ENCODE results near the gene APLP2.

APLP2 gene

GRCh38 chr11:130109386-130109785, 39.7 kb downstream of the APLP2 start:
- Histone ChIP-seq H3K4me3 (no peak overlapping the region), H3K27ac (no peak overlapping the region), H3K9me3 (ENCODE audit: low read depth, low read length) (no peaks in the 10 kb centered on the region), H3K9ac (ENCODE audit: insufficient read length) (no peak overlapping the region), H3K36me3 (ENCODE audit: insufficient read depth, low read length) (peaks cover 25% of the 10 kb centered on the region)
- DNase-seq (ENCODE audit: low read depth, low spot score), result no peak
- TF ChIP-seq POLR2AphosphoS5 (IDR thresholded peaks at IDR 0.05; ENCODE audit: borderline replicate concordance, low read depth, low read length), result no peak
- no peak for TF ChIP-seq FOXP2 (optimal IDR thresholded peaks at IDR 0.05; ENCODE audit: control extremely low read depth, extremely low read length, insufficient read depth)
- no peak for TF ChIP-seq EZH2 (IDR thresholded peaks at IDR 0.05)

- Histone ChIP-seq H3K4me3 (no peak overlapping the region), H3K9ac (ENCODE audit: insufficient read length) (no peak overlapping the region), H3K36me3 (ENCODE audit: insufficient read depth, low read length) (peaks cover 25% of the 10 kb centered on the region), H3K9me3 (ENCODE audit: low read depth, low read length) (no peaks in the 10 kb centered on the region), H3K27ac (no peak overlapping the region)
- no peak for DNase-seq (ENCODE audit: low read depth, low spot score)
- no peak for TF ChIP-seq FOXP2 (optimal IDR thresholded peaks at IDR 0.05; ENCODE audit: control extremely low read depth, extremely low read length, insufficient read depth)
- TF ChIP-seq EZH2 (IDR thresholded peaks at IDR 0.05), result no peak
- TF ChIP-seq POLR2AphosphoS5 (IDR thresholded peaks at IDR 0.05; ENCODE audit: borderline replicate concordance, low read depth, low read length), result no peak
Measured at GRCh38 chr11:130110339-130111108, 40.8 kb downstream of the APLP2 start.

GRCh38 chr11:130112071-130112830, 42.6 kb downstream of the APLP2 start:
- Histone ChIP-seq H3K9me3 (ENCODE audit: low read depth, low read length) (no peaks in the 10 kb centered on the region), H3K27ac (no peak overlapping the region), H3K36me3 (ENCODE audit: insufficient read depth, low read length) (peaks cover 25% of the 10 kb centered on the region), H3K9ac (ENCODE audit: insufficient read length) (no peak overlapping the region), H3K4me3 (no peak overlapping the region)
- DNase-seq (ENCODE audit: low read depth, low spot score), result no peak
- TF ChIP-seq EZH2 (IDR thresholded peaks at IDR 0.05), result no peak
- TF ChIP-seq POLR2AphosphoS5 (IDR thresholded peaks at IDR 0.05; ENCODE audit: borderline replicate concordance, low read depth, low read length), result no peak
- TF ChIP-seq FOXP2 (optimal IDR thresholded peaks at IDR 0.05; ENCODE audit: control extremely low read depth, extremely low read length, insufficient read depth), result no peak

DNA sequence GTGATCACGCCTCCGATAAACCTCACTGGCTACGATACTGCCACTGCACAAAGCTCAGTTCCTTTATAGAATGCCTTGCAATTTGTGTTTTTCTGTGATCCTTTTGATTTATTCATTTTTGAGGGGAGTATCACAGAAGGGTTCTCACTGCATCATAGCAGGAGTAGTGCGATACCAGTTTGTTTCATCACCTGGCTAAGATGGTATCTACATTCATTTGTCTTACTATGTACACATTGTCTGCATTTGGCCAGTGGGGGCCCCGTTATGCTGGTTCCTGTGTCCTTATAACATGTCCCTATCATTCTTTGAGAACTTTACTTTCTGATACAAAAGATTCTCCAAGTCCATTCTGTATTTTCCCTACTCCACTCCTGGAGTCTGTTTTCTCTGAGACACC, 44.6 kb downstream of the APLP2 start:
- TF ChIP-seq FOXP2 (optimal IDR thresholded peaks at IDR 0.05; ENCODE audit: control extremely low read depth, extremely low read length, insufficient read depth) (no peak), EZH2 (IDR thresholded peaks at IDR 0.05) (no peak), POLR2AphosphoS5 (IDR thresholded peaks at IDR 0.05; ENCODE audit: borderline replicate concordance, low read depth, low read length) (no peak)
- H3K36me3 ChIP-seq (ENCODE audit: insufficient read depth, low read length), result peaks cover 25% of the 10 kb centered on the region
- no peak overlapping the region for H3K9ac ChIP-seq (ENCODE audit: insufficient read length)
- H3K4me3 ChIP-seq, result no peak overlapping the region
- H3K27ac ChIP-seq, result no peak overlapping the region
- H3K9me3 ChIP-seq (ENCODE audit: low read depth, low read length), result no peaks in the 10 kb centered on the region
- DNase-seq (ENCODE audit: low read depth, low spot score), result no peak

GRCh38 chr11:130114726-130115125, 45.0 kb downstream of the APLP2 start:
- no peak for TF ChIP-seq POLR2AphosphoS5 (IDR thresholded peaks at IDR 0.05; ENCODE audit: borderline replicate concordance, low read depth, low read length)
- no peak for TF ChIP-seq EZH2 (IDR thresholded peaks at IDR 0.05)
- no peak for TF ChIP-seq FOXP2 (optimal IDR thresholded peaks at IDR 0.05; ENCODE audit: control extremely low read depth, extremely low read length, insufficient read depth)
- Histone ChIP-seq H3K4me3 (no peak overlapping the region), H3K9ac (ENCODE audit: insufficient read length) (no peak overlapping the region), H3K36me3 (ENCODE audit: insufficient read depth, low read length) (peaks cover 25% of the 10 kb centered on the region), H3K9me3 (ENCODE audit: low read depth, low read length) (no peaks in the 10 kb centered on the region), H3K27ac (no peak overlapping the region)
- DNase-seq (ENCODE audit: low read depth, low spot score), result no peak

DNA sequence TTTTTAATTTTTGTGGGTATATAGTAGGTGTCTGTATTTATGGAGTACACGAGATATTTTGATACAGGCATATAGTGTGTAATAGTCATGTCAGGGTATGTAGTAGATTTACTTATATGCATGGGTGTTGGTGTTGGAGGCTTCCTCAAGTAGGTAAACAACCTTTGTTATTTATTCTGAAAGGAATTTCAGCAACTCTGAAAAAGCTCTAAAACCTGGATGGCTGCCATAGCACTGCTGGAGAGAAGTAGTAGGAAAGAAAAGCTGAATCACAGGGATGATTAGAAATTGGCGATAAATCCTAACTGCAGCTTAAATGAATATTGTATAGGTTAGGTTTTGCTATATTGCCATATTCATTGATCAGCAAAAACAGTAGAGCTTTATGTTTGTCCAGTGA, 45.5 kb downstream of the APLP2 start:
- H3K36me3 ChIP-seq (ENCODE audit: insufficient read depth, low read length), result peaks cover 23% of the 10 kb centered on the region
- H3K9me3 ChIP-seq (ENCODE audit: low read depth, low read length), result no peaks in the 10 kb centered on the region
- TF ChIP-seq EZH2 (IDR thresholded peaks at IDR 0.05), result no peak
- TF ChIP-seq FOXP2 (optimal IDR thresholded peaks at IDR 0.05; ENCODE audit: control extremely low read depth, extremely low read length, insufficient read depth), result no peak
- no peak for TF ChIP-seq POLR2AphosphoS5 (IDR thresholded peaks at IDR 0.05; ENCODE audit: borderline replicate concordance, low read depth, low read length)
- H3K4me3 ChIP-seq, result no peak overlapping the region
- H3K27ac ChIP-seq, result no peak overlapping the region
- no peak overlapping the region for H3K9ac ChIP-seq (ENCODE audit: insufficient read length)
- no peak for DNase-seq (ENCODE audit: low read depth, low spot score)

DNA sequence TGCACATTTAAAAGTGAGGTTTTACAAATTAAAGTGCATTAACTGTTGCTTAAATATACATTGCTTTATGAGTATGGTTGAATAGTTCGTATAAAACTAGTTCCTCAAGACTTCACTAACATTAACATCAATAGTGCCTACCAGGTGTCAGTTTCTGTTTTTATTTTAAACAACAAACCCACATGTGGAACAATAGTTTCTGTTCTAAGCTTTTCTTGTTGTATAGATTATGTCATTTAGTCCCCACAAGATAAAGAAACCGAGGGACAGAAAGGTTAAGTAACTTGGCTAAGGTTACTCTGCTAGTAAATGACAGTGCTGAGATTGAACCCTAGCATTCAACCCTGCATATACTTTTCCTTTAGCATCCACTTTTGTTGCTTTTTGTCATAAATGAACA, 48.5 kb downstream of the APLP2 start:
- TF ChIP-seq POLR2AphosphoS5 (IDR thresholded peaks at IDR 0.05; ENCODE audit: borderline replicate concordance, low read depth, low read length) (no peak), FOXP2 (optimal IDR thresholded peaks at IDR 0.05; ENCODE audit: control extremely low read depth, extremely low read length, insufficient read depth) (no peak), EZH2 (IDR thresholded peaks at IDR 0.05) (no peak)
- no peak overlapping the region for H3K27ac ChIP-seq
- DNase-seq (ENCODE audit: low read depth, low spot score), result no peak
- H3K36me3 ChIP-seq (ENCODE audit: insufficient read depth, low read length), result peaks cover 25% of the 10 kb centered on the region
- no peaks in the 10 kb centered on the region for H3K9me3 ChIP-seq (ENCODE audit: low read depth, low read length)
- no peak overlapping the region for H3K9ac ChIP-seq (ENCODE audit: insufficient read length)
- no peak overlapping the region for H3K4me3 ChIP-seq

- Histone ChIP-seq H3K36me3 (ENCODE audit: insufficient read depth, low read length) (peaks cover 32% of the 10 kb centered on the region), H3K9ac (ENCODE audit: insufficient read length) (no peak overlapping the region), H3K4me3 (no peak overlapping the region), H3K9me3 (ENCODE audit: low read depth, low read length) (no peaks in the 10 kb centered on the region), H3K27ac (no peak overlapping the region)
- no peak for TF ChIP-seq EZH2 (IDR thresholded peaks at IDR 0.05)
- no peak for TF ChIP-seq POLR2AphosphoS5 (IDR thresholded peaks at IDR 0.05; ENCODE audit: borderline replicate concordance, low read depth, low read length)
- no peak for TF ChIP-seq FOXP2 (optimal IDR thresholded peaks at IDR 0.05; ENCODE audit: control extremely low read depth, extremely low read length, insufficient read depth)
- DNase-seq (ENCODE audit: low read depth, low spot score), result no peak
Measured at GRCh38 chr11:130118636-130119387, 49.1 kb downstream of the APLP2 start.

Data from SK-N-MC (cell line).